Fibroblast of lung (primary cell): Measurements from ENCODE around the gene C16orf89. TPM values are rescaled to one million over a fixed set of nuclear protein-coding genes. Genes with fewer than 3 reads are reported as not detected.
A peak's percentile ranks its signal among the peaks of the same experiment; 100 is the strongest.

Source experiments
- DNase-seq, 2 donors: peaks; one replicate each; pipeline versions ENCODE4 v3.0.0 to v3.0.0-alpha.2; 2010; ENCODE audit warnings: low read depth in 2 of 2
- H2AFZ ChIP-seq: 2 replicates; pipeline ENCODE4 v1.5.1; 2012; ENCODE audit warnings: low read length, control low read depth, inconsistent platforms
- H3K27ac ChIP-seq: 2 replicates; pipeline ENCODE4 v1.5.1; 2011; ENCODE audit warnings: low read length, control low read depth; ENCODE audit not compliant: insufficient read depth
- H3K27me3 ChIP-seq: 2 replicates; pipeline ENCODE4 v1.5.1; 2011; ENCODE audit warnings: mild to moderate bottlenecking, low read length; ENCODE audit not compliant: control insufficient read depth, insufficient read depth
- H3K36me3 ChIP-seq: 2 replicates; pipeline ENCODE4 v1.5.1; 2011; ENCODE audit warnings: low read length; ENCODE audit not compliant: control insufficient read depth, insufficient read depth
- H3K4me1 ChIP-seq: 2 replicates; pipeline ENCODE4 v1.5.1; 2011; ENCODE audit warnings: low read length; ENCODE audit not compliant: control insufficient read depth, insufficient read depth; ENCODE audit errors: extremely low read depth
- H3K4me2 ChIP-seq: 2 replicates; pipeline ENCODE4 v1.5.1; 2011; ENCODE audit warnings: low read length, control low read depth; ENCODE audit not compliant: insufficient read depth; ENCODE audit errors: extremely low read depth
- H3K4me3 ChIP-seq, 4 experiments: fragments of 200-600 bp in 1 of 4; sonication (generic) in 1 of 4; replicated peaks in 1 of 4; 2 replicates each; pipeline ENCODE4 v1.5.1; 2011 to 2016; ENCODE audit warnings: low read length in 4 of 4, low read depth in 3 of 4, mild to moderate bottlenecking in 3 of 4, control low read depth in 2 of 4, inconsistent platforms in 1 of 4, mixed read lengths in 1 of 4; ENCODE audit not compliant: insufficient read depth in 1 of 4; ENCODE audit errors: control extremely low read depth in 1 of 4
- H3K79me2 ChIP-seq: 2 replicates; pipeline ENCODE4 v1.5.1; 2012; ENCODE audit warnings: mild to moderate bottlenecking, low read length, inconsistent platforms; ENCODE audit not compliant: control insufficient read depth, insufficient read depth
- H3K9ac ChIP-seq: 2 replicates; pipeline ENCODE4 v1.5.1; 2011; ENCODE audit warnings: mild to moderate bottlenecking, low read length, control low read depth; ENCODE audit not compliant: insufficient read depth
- H3K9me3 ChIP-seq: 2 replicates; pipeline ENCODE4 v1.5.1; 2012; ENCODE audit warnings: low read depth, low read length; ENCODE audit not compliant: control insufficient read depth, insufficient read depth
- H4K20me1 ChIP-seq: 2 replicates; pipeline ENCODE4 v1.5.1; 2011; ENCODE audit warnings: low read length; ENCODE audit not compliant: control insufficient read depth, insufficient read depth; ENCODE audit errors: extremely low read depth
- EZH2 ChIP-seq: IDR thresholded peaks from 2 replicates; pipeline ENCODE4 v1.5.1; 2012; ENCODE audit warnings: low read length, control low read depth, mild to moderate bottlenecking; ENCODE audit errors: missing control alignments
- polyA plus RNA-seq, 2 donors: library from polyadenylated mRNA; depleted of rRNA in 1 of 2; stranded (reverse) in 1 of 2; unstranded in 1 of 2; fragments of >200 nt; gene quantifications; 2 replicates each; pipeline ENCODE4 v1.2.1, GENCODE V29; 2011 to 2012; ENCODE audit warnings: missing spikeins in 1 of 2
- total RNA-seq: library from RNA; depleted of rRNA; stranded (reverse); fragments of >200 nt; gene quantifications from 2 replicates; pipeline ENCODE4 v1.2.1, GENCODE V29; 2014
- TF ChIP-seq, protein P1 (sequence below), 2 donors: IDR thresholded peaks in 1 of 2; conservative IDR thresholded peaks in 1 of 2; 1 replicate in 1 of 2; 2 replicates in 1 of 2; pipeline ENCODE4 v1.5.1; 2011 to 2012; ENCODE audit warnings: low read length in 2 of 2, control low read depth in 1 of 2, inconsistent platforms in 1 of 2, low read depth in 1 of 2, mild to moderate bottlenecking in 1 of 2

C16orf89 gene
- total and polyA plus RNA-seq, 2 donors (not counting 1 experiment from before 2014, with no cell fraction given): 0.53 to 5.9 TPM

- H3K9me3 ChIP-seq: no peaks in the 10 kb centered on the region
- TF ChIP-seq, protein P1, sequence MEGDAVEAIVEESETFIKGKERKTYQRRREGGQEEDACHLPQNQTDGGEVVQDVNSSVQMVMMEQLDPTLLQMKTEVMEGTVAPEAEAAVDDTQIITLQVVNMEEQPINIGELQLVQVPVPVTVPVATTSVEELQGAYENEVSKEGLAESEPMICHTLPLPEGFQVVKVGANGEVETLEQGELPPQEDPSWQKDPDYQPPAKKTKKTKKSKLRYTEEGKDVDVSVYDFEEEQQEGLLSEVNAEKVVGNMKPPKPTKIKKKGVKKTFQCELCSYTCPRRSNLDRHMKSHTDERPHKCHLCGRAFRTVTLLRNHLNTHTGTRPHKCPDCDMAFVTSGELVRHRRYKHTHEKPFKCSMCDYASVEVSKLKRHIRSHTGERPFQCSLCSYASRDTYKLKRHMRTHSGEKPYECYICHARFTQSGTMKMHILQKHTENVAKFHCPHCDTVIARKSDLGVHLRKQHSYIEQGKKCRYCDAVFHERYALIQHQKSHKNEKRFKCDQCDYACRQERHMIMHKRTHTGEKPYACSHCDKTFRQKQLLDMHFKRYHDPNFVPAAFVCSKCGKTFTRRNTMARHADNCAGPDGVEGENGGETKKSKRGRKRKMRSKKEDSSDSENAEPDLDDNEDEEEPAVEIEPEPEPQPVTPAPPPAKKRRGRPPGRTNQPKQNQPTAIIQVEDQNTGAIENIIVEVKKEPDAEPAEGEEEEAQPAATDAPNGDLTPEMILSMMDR (conservative IDR thresholded peaks at IDR 0.05 in 1 of 2, IDR thresholded peaks at IDR 0.05 in 1 of 2; ENCODE audit: low read depth in 1 of 2, low read length in 2 of 2): no peak
- TF ChIP-seq EZH2: no peak
- no peak overlapping the region for H3K4me3 ChIP-seq
- no peak overlapping the region for H3K4me2 ChIP-seq
- H2AFZ ChIP-seq: no peak overlapping the region
- no peak overlapping the region for H3K9ac ChIP-seq
- H3K79me2 ChIP-seq: no peaks in the 10 kb centered on the region
- no peaks in the 10 kb centered on the region for H3K4me1 ChIP-seq
- no peaks in the 10 kb centered on the region for H4K20me1 ChIP-seq
- H3K27me3 ChIP-seq: no peaks in the 10 kb centered on the region
- no peak for DNase-seq
- no peak overlapping the region for H3K27ac ChIP-seq
- H3K36me3 ChIP-seq: no peaks in the 10 kb centered on the region
These were observed 38.7 kb downstream of the C16orf89 start for GRCh38 chr16:5027086-5027485.

- Histone ChIP-seq H4K20me1 (no peaks in the 10 kb centered on the region), H3K9ac (no peak overlapping the region), H3K4me2 (no peak overlapping the region), H3K4me3 (no peak overlapping the region), H3K9me3 (no peaks in the 10 kb centered on the region), H2AFZ (no peak overlapping the region), H3K4me1 (no peaks in the 10 kb centered on the region), H3K27me3 (no peaks in the 10 kb centered on the region), H3K79me2 (no peaks in the 10 kb centered on the region), H3K27ac (no peak overlapping the region), H3K36me3 (no peaks in the 10 kb centered on the region)
- no peak for DNase-seq
- TF ChIP-seq, protein P1 (conservative IDR thresholded peaks at IDR 0.05 in 1 of 2, IDR thresholded peaks at IDR 0.05 in 1 of 2; ENCODE audit: low read depth in 1 of 2, low read length in 2 of 2): no peak
- TF ChIP-seq EZH2: no peak
These were observed 39.1 kb downstream of the C16orf89 start for GRCh38 chr16:5026664-5027063.

GRCh38 chr16:5025171-5025632 is 40.6 kb downstream of the C16orf89 start:
- Histone ChIP-seq H3K9ac (no peak overlapping the region), H3K9me3 (no peaks in the 10 kb centered on the region), H3K27ac (no peak overlapping the region), H3K27me3 (no peaks in the 10 kb centered on the region), H3K4me3 (no peak overlapping the region), H4K20me1 (no peaks in the 10 kb centered on the region), H3K4me1 (no peaks in the 10 kb centered on the region), H3K4me2 (no peak overlapping the region), H3K36me3 (no peaks in the 10 kb centered on the region), H2AFZ (no peak overlapping the region), H3K79me2 (no peaks in the 10 kb centered on the region)
- TF ChIP-seq EZH2: no peak
- TF ChIP-seq, protein P1 (conservative IDR thresholded peaks at IDR 0.05 in 1 of 2, IDR thresholded peaks at IDR 0.05 in 1 of 2; ENCODE audit: low read depth in 1 of 2, low read length in 2 of 2): peak in 1 of 2 donors; percentile 42
- DNase-seq: no peak
